ENCODE data around the gene STT3A. TPM values are rescaled to one million over a fixed set of nuclear protein-coding genes. Genes with fewer than 3 reads are reported as not detected.

The STT3A gene
- total RNA-seq, 1 experiment from 2014 or later, result 293 TPM

DNA sequence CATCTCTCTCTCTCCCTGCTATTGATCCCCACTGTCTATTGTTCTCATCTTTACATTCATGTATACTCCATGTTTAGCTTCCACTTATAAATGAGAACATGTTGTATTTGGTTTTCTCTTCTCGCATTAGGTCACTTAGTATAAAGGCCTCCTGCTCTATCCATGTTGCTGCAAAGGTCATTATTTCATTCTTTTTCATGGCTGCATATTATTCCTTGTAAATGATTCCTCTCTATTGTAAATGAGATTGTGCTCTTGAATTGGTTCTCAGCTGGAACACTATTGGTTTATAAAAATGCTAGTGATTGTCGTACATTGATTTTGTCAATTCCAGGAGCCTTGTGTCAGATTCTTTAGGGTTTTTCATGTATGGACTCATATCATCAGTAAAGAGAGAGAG lies 74.5 kb downstream of the STT3A start:
- no peak overlapping the region for H3K27ac Mint-ChIP-seq (ENCODE audit: low read depth, unreplicated experiment)
- H3K4me3 Mint-ChIP-seq (ENCODE audit: unreplicated experiment), result no peak overlapping the region
- ChIA-PET CTCF (no interaction called here), POLR2A (no interaction called here)
- TF ChIP-seq, protein P1, sequence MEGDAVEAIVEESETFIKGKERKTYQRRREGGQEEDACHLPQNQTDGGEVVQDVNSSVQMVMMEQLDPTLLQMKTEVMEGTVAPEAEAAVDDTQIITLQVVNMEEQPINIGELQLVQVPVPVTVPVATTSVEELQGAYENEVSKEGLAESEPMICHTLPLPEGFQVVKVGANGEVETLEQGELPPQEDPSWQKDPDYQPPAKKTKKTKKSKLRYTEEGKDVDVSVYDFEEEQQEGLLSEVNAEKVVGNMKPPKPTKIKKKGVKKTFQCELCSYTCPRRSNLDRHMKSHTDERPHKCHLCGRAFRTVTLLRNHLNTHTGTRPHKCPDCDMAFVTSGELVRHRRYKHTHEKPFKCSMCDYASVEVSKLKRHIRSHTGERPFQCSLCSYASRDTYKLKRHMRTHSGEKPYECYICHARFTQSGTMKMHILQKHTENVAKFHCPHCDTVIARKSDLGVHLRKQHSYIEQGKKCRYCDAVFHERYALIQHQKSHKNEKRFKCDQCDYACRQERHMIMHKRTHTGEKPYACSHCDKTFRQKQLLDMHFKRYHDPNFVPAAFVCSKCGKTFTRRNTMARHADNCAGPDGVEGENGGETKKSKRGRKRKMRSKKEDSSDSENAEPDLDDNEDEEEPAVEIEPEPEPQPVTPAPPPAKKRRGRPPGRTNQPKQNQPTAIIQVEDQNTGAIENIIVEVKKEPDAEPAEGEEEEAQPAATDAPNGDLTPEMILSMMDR (IDR thresholded peaks at IDR 0.05; ENCODE audit: unreplicated experiment), result no peak
- H3K4me1 Mint-ChIP-seq (ENCODE audit: insufficient read depth, unreplicated experiment), result no peaks in the 10 kb centered on the region
- H3K9me3 Mint-ChIP-seq (ENCODE audit: unreplicated experiment), result peaks cover 26% of the 10 kb centered on the region
- peaks cover 25% of the 10 kb centered on the region for H3K36me3 Mint-ChIP-seq (ENCODE audit: insufficient read depth, unreplicated experiment)
- no peak for DNase-seq (ENCODE audit: unreplicated experiment)
- intact Hi-C loops (cut with micrococcal nuclease), result no loop called here
- H3K27me3 Mint-ChIP-seq (ENCODE audit: insufficient read depth, unreplicated experiment), result no peaks in the 10 kb centered on the region
- no TSS peak for BruUV-seq (replicated peaks)

DNA sequence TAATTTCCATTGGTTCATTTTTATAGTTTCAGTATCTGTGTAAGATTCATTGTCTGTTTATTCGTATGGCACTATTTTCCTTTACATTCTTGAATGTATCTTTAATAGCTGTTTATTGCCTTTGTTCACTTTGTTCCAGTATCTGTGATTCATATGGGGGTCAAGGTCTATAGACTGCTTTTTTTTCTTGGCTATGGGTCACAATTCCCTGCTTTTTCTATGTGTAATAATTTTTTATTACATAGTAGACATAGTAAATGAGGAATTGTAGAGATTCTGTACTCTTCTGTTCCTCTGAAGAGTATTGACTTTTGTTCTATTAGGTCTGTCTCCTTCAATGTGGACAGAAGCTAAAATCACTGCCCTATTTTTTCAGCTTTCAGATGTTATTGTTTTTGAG lies 77.5 kb downstream of the STT3A start:
- TF ChIP-seq, protein P1 (IDR thresholded peaks at IDR 0.05; ENCODE audit: unreplicated experiment), result no peak
- no peaks in the 10 kb centered on the region for H3K27me3 Mint-ChIP-seq (ENCODE audit: insufficient read depth, unreplicated experiment)
- ChIA-PET CTCF (interaction anchor here (0.7 to 1.8 kb wide), 3 partner anchors 10 to 528 kb away, joined by 3 to 8 read pairs (median 3); no protein-coding TSS in a partner anchor), POLR2A (no interaction called here)
- BruUV-seq (replicated peaks), result no TSS peak
- H3K4me3 Mint-ChIP-seq (ENCODE audit: unreplicated experiment), result no peak overlapping the region
- no peak for DNase-seq (ENCODE audit: unreplicated experiment)
- H3K4me1 Mint-ChIP-seq (ENCODE audit: insufficient read depth, unreplicated experiment), result no peaks in the 10 kb centered on the region
- intact Hi-C loops (cut with micrococcal nuclease), result no loop called here
- peaks cover 13% of the 10 kb centered on the region for H3K9me3 Mint-ChIP-seq (ENCODE audit: unreplicated experiment)
- H3K27ac Mint-ChIP-seq (ENCODE audit: low read depth, unreplicated experiment), result peak overlapping the region; percentile 10
- peaks cover 16% of the 10 kb centered on the region for H3K36me3 Mint-ChIP-seq (ENCODE audit: insufficient read depth, unreplicated experiment)

DNA sequence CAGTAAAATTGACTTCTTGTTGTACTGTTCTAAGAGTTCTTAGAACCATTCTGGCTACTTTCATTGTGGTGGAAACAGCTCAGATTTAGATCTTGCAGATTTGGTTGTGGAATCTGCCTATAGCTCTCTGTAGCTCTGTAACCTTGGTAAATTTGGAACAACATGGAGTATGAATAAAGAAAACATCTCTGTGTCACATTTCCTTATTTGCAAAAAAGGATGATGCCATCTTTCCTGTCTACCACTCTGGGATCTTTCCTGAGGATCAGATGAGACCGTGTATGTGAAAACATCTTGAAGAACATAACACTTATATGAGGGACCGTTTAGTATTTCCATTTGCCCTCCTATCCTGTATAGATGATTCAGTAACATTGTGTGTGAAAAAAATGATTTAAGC lies 78.9 kb downstream of the STT3A start:
- BruUV-seq (replicated peaks), result no TSS peak
- peaks cover 6% of the 10 kb centered on the region for H3K9me3 Mint-ChIP-seq (ENCODE audit: unreplicated experiment)
- no peaks in the 10 kb centered on the region for H3K27me3 Mint-ChIP-seq (ENCODE audit: insufficient read depth, unreplicated experiment)
- no peak overlapping the region for H3K4me3 Mint-ChIP-seq (ENCODE audit: unreplicated experiment)
- no peak overlapping the region for H3K27ac Mint-ChIP-seq (ENCODE audit: low read depth, unreplicated experiment)
- TF ChIP-seq, protein P1 (IDR thresholded peaks at IDR 0.05; ENCODE audit: unreplicated experiment), result no peak
- ChIA-PET POLR2A (interaction anchor here (0.7 kb wide), 1 partner anchor 73 kb away, joined by 4 read pairs; no protein-coding TSS in a partner anchor), CTCF (interaction anchor here (0.6 to 1.8 kb wide), 3 partner anchors 8 to 1351 kb away, joined by 3 to 8 read pairs (median 4); no protein-coding TSS in a partner anchor)
- H3K36me3 Mint-ChIP-seq (ENCODE audit: insufficient read depth, unreplicated experiment), result peaks cover 11% of the 10 kb centered on the region
- H3K4me1 Mint-ChIP-seq (ENCODE audit: insufficient read depth, unreplicated experiment), result no peaks in the 10 kb centered on the region
- no peak for DNase-seq (ENCODE audit: unreplicated experiment)
- intact Hi-C loops (cut with micrococcal nuclease), result no loop called here

Other genes starting within 250 kb of the STT3A start
- 5.4 and 6.7 TPM in 2 replicates for gene FEZ1, start 96.6 kb upstream of the STT3A start, total RNA-seq (2022)
- gene EI24, start 23.4 kb upstream of the STT3A start, total RNA-seq (2022), result 93.1 and 96.9 TPM in 2 replicates
- gene CHEK1, start 32.3 kb downstream of the STT3A start, total RNA-seq (2022), result 23.7 and 33.3 TPM in 2 replicates
- not detected in 2 replicates for gene ACRV1, start 88.0 kb downstream of the STT3A start, total RNA-seq (2022)
- gene PATE1, start 153.4 kb downstream of the STT3A start, total RNA-seq (2022), result not detected in 2 replicates
- gene PATE2, start 186.0 kb downstream of the STT3A start, total RNA-seq (2022), result not detected in 2 replicates
- not detected in 2 replicates for gene PATE3, start 195.3 kb downstream of the STT3A start, total RNA-seq (2022)
- gene PATE4, start 240.5 kb downstream of the STT3A start, total RNA-seq (2022), result not detected in 2 replicates